ENCODE results near the gene PCSK2.

PCSK2 gene

DNA sequence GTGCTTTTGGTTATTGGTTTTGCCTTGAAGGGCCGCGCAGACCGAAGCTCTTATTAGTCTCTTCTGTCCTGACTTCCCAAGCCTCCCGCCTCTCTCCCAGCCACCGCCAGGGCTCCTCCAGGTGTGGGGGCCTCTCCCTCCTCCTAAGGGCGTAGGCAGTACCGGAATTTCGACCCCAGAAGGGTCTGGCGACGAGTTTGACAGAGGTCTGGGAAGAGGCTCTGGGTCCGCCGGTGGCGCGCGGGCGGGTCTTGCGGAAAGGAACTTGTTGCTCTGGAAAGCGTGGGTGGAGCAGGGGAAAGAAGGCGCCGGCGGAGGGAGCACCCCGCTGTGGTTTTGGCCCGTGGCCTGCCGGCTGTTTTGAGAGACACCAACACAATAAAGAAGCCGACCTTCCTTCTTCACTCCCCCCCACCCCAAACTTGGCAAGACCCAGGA, 1.8 kb downstream of the PCSK2 start:
- Histone ChIP-seq H3K9me3 (ENCODE audit: control insufficient read depth, insufficient read depth, low read length) (no peaks in the 10 kb centered on the region), H4K20me1 (ENCODE audit: control insufficient read depth, insufficient read depth, low read depth, low read length) (no peaks in the 10 kb centered on the region), H3K79me2 (ENCODE audit: control insufficient read depth, low read length) (no peaks in the 10 kb centered on the region), H3K4me3 (ENCODE audit: low read length) (no peak overlapping the region), H3K27me3 (ENCODE audit: control insufficient read depth, low read length) (no peaks in the 10 kb centered on the region), H3K9me2 (replicated peaks; ENCODE audit: control insufficient read depth, low read length) (no peaks in the 10 kb centered on the region), H3K4me2 (ENCODE audit: low read length) (no peak overlapping the region), H3K4me1 (ENCODE audit: control insufficient read depth, low read length) (no peaks in the 10 kb centered on the region), H3K36me3 (ENCODE audit: control insufficient read depth, low read length) (no peaks in the 10 kb centered on the region), H3F3A (ENCODE audit: control insufficient read depth, insufficient read depth) (no peaks in the 10 kb centered on the region), H3K27ac (ENCODE audit: low read depth, low read length) (no peak overlapping the region)
- TF ChIP-seq, protein P1, sequence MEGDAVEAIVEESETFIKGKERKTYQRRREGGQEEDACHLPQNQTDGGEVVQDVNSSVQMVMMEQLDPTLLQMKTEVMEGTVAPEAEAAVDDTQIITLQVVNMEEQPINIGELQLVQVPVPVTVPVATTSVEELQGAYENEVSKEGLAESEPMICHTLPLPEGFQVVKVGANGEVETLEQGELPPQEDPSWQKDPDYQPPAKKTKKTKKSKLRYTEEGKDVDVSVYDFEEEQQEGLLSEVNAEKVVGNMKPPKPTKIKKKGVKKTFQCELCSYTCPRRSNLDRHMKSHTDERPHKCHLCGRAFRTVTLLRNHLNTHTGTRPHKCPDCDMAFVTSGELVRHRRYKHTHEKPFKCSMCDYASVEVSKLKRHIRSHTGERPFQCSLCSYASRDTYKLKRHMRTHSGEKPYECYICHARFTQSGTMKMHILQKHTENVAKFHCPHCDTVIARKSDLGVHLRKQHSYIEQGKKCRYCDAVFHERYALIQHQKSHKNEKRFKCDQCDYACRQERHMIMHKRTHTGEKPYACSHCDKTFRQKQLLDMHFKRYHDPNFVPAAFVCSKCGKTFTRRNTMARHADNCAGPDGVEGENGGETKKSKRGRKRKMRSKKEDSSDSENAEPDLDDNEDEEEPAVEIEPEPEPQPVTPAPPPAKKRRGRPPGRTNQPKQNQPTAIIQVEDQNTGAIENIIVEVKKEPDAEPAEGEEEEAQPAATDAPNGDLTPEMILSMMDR (IDR thresholded peaks at IDR 0.05; ENCODE audit: low read depth, low read length, poor library complexity, severe bottlenecking): no peak
- TF ChIP-seq EZH2phosphoT487 (IDR thresholded peaks at IDR 0.05; ENCODE audit: borderline replicate concordance, low read length): no peak

DNA sequence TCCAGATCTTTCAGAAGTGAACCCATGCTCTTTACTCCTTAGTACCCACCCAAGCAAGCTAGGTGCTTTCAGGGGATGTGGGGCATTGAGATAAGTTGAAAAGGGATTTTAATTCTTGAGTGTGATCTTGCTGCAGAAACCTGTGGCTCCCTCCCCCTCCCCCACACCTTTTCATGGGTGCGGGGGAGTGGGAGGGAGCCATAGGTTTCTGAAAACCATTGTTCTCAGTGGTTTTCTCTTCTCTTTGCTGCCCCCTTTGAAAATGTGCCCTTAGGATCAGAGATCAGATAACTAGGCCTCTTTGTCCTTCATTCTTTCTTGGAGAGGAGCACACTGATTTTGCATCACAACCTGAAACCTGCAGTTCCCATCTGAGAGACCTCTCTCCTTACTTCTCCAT, 2.4 kb downstream of the PCSK2 start:
- Histone ChIP-seq H3K4me1 (ENCODE audit: control insufficient read depth, low read length) (no peaks in the 10 kb centered on the region), H3K4me3 (ENCODE audit: low read length) (no peak overlapping the region), H3K4me2 (ENCODE audit: low read length) (no peak overlapping the region), H3K79me2 (ENCODE audit: control insufficient read depth, low read length) (no peaks in the 10 kb centered on the region), H3K27me3 (ENCODE audit: control insufficient read depth, low read length) (no peaks in the 10 kb centered on the region), H3K27ac (ENCODE audit: low read depth, low read length) (no peak overlapping the region), H3K9me3 (ENCODE audit: control insufficient read depth, insufficient read depth, low read length) (no peaks in the 10 kb centered on the region), H4K20me1 (ENCODE audit: control insufficient read depth, insufficient read depth, low read depth, low read length) (no peaks in the 10 kb centered on the region), H3K36me3 (ENCODE audit: control insufficient read depth, low read length) (no peaks in the 10 kb centered on the region), H3K9me2 (replicated peaks; ENCODE audit: control insufficient read depth, low read length) (no peaks in the 10 kb centered on the region), H3F3A (ENCODE audit: control insufficient read depth, insufficient read depth) (no peaks in the 10 kb centered on the region)
- no peak for TF ChIP-seq EZH2phosphoT487 (IDR thresholded peaks at IDR 0.05; ENCODE audit: borderline replicate concordance, low read length)
- TF ChIP-seq, protein P1 (IDR thresholded peaks at IDR 0.05; ENCODE audit: low read depth, low read length, poor library complexity, severe bottlenecking): no peak

DNA sequence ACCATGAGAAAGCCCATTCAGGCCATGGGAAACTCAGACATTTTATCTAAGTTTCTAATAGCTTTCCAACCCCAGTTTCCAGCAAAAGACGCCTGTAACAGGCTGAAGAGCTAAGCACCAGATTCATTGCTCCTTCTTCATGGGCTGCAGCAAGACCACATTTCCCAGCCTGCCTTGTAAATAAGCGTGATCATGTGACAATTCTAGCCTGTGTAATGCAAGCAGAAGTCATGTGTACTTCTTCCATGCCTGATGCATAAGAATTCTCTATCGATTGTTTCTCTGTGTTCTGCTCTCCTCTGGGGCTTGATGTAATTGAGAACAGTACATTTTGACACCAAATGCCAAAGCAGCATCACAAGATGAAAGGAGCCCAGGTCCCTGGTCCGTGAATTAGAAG, 6.8 kb downstream of the PCSK2 start:
- Histone ChIP-seq H4K20me1 (ENCODE audit: control insufficient read depth, insufficient read depth, low read depth, low read length) (no peaks in the 10 kb centered on the region), H3K4me1 (ENCODE audit: control insufficient read depth, low read length) (no peaks in the 10 kb centered on the region), H3K4me3 (ENCODE audit: low read length) (no peak overlapping the region), H3K27me3 (ENCODE audit: control insufficient read depth, low read length) (no peaks in the 10 kb centered on the region), H3K36me3 (ENCODE audit: control insufficient read depth, low read length) (no peaks in the 10 kb centered on the region), H3K79me2 (ENCODE audit: control insufficient read depth, low read length) (no peaks in the 10 kb centered on the region), H3K27ac (ENCODE audit: low read depth, low read length) (no peak overlapping the region), H3K4me2 (ENCODE audit: low read length) (no peak overlapping the region), H3F3A (ENCODE audit: control insufficient read depth, insufficient read depth) (no peaks in the 10 kb centered on the region), H3K9me2 (replicated peaks; ENCODE audit: control insufficient read depth, low read length) (no peaks in the 10 kb centered on the region), H3K9me3 (ENCODE audit: control insufficient read depth, insufficient read depth, low read length) (no peaks in the 10 kb centered on the region)
- TF ChIP-seq EZH2phosphoT487 (IDR thresholded peaks at IDR 0.05; ENCODE audit: borderline replicate concordance, low read length): no peak
- TF ChIP-seq, protein P1 (IDR thresholded peaks at IDR 0.05; ENCODE audit: low read depth, low read length, poor library complexity, severe bottlenecking): no peak

DNA sequence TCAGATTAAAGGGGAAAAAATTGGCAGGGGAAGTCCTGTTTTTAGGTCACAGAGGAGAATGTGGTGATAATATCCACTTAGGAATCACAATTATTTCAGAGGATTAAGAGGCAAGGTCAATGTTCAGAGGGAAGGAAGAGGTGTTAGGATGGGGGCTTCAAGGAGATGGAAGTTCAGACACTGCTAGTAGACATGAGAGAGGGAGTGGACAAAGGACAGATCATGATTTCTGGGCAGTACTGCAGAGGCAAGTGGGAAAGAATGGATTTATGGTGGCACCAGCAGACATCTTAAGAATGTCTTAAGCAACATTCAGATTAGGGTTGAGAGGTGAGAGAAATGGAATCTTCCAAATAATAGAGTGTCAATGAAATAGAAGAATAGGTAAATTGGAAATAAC, 9.9 kb downstream of the PCSK2 start:
- Histone ChIP-seq H4K20me1 (ENCODE audit: control insufficient read depth, insufficient read depth, low read depth, low read length) (no peaks in the 10 kb centered on the region), H3K79me2 (ENCODE audit: control insufficient read depth, low read length) (no peaks in the 10 kb centered on the region), H3K9me3 (ENCODE audit: control insufficient read depth, insufficient read depth, low read length) (no peaks in the 10 kb centered on the region), H3K4me1 (ENCODE audit: control insufficient read depth, low read length) (no peaks in the 10 kb centered on the region), H3K9me2 (replicated peaks; ENCODE audit: control insufficient read depth, low read length) (no peaks in the 10 kb centered on the region; the same call in 1 of the 2 replicates), H3F3A (ENCODE audit: control insufficient read depth, insufficient read depth) (no peaks in the 10 kb centered on the region), H3K27me3 (ENCODE audit: control insufficient read depth, low read length) (no peaks in the 10 kb centered on the region), H3K36me3 (ENCODE audit: control insufficient read depth, low read length) (no peaks in the 10 kb centered on the region), H3K4me2 (ENCODE audit: low read length) (no peak overlapping the region), H3K27ac (ENCODE audit: low read depth, low read length) (no peak overlapping the region), H3K4me3 (ENCODE audit: low read length) (no peak overlapping the region)
- TF ChIP-seq, protein P1 (IDR thresholded peaks at IDR 0.05; ENCODE audit: low read depth, low read length, poor library complexity, severe bottlenecking): no peak
- TF ChIP-seq EZH2phosphoT487 (IDR thresholded peaks at IDR 0.05; ENCODE audit: borderline replicate concordance, low read length): no peak
